NOMO-1 (cell line): ENCODE results near the gene HS6ST3.
"Not testable (repeated sequence)": the region's sequence is repeated elsewhere in the genome, so short reads cannot be mapped to it uniquely, and the experiment has no call there.

Experiments used
- DNase-seq, 2 experiments: peaks; one replicate each; lab custom pipeline; 2025; ENCODE audit not compliant: unreplicated experiment in 2 of 2; lab: John Stamatoyannopoulos, UW

Gene HS6ST3

DNA sequence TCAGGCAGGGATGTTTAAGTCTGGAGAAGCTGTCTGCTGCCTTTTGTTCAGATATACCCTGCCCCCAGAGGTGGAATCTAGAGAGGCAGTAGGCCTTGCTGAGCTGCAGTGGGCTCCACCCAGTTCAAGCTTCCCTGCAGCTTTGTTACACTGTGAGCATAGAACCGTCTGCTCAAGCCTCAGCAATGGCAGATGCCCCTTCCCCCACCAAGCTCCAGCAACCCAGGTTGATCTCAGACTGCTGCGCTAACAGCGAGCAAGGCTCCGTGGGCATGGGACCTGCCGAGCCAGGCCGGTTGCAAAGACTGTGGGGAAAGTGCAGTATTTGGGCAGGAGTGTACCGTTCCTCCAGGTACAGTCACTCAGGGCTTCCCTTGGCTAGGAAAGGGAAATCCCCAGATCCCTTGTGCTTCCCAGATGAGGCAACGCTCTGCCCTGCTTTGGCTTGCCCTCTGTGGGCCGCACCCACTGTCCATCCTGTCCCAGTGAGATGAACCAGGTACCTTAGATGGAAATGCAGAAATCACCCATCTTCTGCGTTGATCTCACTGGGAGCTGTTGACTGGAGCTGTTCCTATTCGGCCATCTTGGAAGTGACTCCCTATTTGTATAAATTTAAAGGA is 434.6 kb downstream of the HS6ST3 start:
- not testable (repeated sequence) for DNase-seq

DNA sequence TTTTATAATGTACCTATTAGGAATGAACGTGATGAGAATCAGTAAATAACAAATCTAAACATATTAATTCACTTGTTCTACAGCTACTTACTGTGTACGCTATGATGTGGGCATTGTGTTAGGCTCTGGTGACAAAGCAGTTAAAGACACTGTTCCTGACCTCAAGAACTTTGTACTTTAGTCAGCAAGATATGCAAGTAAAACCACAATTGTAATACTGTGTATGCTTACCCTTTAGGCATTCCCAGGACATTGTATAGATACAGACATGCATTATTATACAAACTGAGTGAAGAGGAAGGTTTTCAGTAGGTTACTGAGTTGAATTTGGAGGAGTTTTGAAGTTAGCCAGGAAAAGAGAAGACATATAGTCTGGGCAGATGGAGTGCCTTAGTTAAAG is 435.8 kb downstream of the HS6ST3 start:
- DNase-seq: no peak

DNA sequence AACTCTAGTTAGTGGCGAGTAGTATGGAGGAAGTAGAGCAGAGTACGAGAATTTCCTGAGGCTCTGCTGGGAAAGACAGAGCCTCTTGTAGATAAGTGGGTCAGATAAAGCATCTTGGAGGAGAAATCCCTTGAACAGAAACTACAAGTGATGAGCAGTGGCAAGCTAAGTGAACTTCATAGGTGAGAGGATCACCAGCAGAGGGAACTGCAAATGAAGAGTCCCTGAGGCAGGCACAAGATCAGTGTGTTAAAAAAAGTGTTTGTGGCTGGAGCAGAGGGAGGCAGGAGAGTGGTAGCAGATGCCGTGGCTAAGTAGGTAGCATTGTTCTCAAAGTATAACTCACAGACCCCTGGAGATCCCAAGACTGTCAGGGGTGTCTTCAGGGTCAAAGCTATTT is 437.6 kb downstream of the HS6ST3 start:
- no peak for DNase-seq

DNA sequence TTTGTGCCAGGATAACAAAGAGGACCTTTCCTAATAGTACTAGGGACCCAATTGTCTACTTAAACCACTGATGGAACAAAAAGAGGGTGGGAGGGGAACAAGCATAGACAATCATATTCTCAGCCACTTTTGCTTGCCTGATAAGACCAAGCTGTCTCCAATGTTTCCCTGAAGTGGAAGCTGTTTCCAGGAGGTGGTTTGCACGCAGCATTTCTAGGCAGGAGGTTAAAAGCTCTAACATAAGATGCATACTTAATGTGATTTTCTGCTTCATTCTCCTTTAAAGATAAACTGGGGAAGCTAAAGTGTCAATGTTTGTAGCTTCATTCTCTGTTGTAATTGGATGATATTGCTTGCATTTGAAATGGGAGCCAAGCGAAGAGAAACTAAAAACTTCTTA is 442.9 kb downstream of the HS6ST3 start:
- DNase-seq: no peak

DNA sequence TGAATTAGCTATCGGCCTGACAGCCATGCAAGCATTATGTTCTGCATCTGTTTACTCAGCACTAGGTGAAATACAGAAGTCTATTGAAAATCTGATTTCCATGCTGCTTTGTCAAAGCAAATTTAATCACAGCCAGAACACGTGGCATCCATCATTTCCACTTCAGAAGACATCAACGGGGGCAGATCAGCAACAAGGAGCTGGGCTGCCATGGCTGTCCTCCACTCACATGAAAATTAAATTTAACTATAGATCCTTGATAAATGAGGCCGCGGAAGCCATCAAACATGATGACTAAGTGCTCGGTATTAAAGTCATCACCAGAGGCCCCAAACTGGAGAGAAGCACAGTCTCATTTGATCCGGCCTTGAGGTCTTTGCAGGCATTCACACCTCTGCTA is 443.5 kb downstream of the HS6ST3 start:
- DNase-seq: no peak

DNA sequence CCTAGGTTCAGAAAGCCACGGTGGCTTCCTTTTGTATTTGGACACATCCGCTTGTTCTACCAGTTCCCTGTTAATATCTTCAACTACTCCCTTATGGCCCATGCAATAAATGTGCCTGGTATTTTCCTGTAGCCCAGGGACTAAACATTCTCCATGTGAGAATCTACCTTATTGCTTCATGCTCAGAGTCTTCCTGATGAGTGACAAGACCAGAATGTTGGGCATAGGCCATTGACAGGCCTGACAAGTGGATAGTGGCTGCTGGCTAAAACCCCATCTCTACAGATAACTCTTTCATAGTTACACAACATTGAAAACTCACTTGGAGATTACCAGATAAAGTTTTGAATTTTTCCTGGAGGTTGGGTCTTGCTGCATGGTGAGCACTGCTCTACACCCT is 449.9 kb downstream of the HS6ST3 start:
- no peak for DNase-seq

DNA sequence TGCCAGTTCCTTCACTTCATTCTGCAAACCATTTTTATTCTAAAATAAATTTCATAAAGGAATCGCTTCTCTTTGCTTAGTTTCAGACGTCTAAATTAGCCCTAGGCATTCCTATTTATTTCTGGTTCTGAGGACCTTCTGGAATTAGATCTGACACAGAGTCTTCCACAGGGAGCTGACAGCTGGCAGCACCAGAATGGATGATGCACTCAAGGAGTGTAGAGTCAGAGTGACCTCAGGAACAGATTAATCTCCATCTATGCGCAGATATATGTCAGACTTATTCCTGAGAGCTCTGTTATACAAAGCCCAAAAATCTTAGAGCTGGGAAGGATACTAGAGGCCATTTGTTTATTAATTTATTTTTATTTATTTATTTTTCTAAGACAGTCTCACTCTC is 450.8 kb downstream of the HS6ST3 start:
- no peak for DNase-seq

DNA sequence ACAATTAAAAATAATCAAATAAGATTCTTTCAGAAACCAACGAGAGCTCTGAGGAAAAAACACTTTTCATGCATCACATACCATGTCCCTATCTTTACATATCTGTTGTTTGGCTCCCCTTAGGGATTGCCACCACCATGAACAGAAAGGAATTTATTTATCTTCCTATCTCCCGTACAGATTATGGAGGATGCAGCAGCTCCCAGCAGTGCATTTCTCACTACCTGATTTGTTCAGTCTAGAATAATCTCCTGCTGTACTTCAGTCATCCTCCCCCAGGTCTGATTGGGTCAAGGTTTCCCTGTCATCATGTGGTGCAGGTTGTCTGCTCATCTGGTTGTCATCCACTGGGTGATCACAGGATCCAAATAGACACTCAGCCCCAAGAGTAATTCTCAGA is 453.1 kb downstream of the HS6ST3 start:
- DNase-seq: no peak

DNA sequence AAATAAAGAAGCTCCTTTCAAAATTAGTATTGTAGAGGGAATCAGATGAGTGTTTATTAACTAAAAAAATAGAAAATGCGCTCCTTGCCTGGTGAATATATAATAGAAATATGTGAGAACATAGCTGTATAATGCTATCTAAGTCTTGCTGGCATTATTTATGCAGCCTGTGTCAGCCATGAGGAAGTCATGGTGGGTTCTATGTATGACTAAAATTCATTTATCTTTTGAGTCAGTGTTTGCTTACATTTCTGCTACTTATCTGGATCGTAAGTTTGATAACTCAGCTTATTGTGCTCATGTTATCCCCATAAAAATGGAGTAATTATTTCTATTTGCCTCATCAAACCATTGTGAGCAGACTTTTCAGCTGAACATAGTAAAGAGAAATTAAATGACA is 455.1 kb downstream of the HS6ST3 start:
- DNase-seq: no peak

DNA sequence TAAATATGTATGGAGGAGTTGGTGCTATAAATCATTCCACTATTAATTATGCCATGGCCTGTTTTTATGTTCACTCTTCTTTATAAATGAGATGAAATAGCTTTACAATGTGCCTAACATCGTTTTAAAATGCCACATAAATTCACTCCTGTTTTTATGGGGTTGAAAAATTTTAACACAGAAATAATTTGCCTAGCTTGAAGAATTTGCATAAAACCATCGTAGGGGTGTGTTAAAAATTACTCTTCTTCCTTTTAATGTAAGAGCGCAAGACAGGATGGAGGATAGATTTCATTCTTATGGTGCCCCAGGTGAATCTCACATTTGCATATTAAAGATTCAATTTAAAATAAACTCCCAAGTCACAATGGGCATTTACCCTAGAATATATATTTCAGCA is 456.6 kb downstream of the HS6ST3 start:
- no peak for DNase-seq

DNA sequence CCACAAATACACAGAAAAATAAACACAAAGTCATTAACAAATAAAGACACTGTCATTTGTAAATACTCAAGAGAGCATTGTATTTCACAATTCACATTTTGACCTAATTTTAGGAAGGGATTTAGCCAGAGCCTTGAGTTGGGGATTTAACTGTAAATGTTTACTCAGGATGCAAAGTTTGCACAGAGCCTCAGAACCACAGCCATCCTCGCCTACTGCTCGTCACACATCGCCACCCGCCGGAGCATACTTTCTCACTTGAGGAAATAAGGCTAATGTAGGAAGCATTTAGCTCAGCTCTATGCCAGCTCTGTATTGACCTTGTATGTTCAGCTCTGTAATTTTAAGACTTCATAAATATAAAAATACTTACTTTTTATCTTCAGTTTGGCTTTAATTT is 461.6 kb downstream of the HS6ST3 start:
- DNase-seq: no peak

DNA sequence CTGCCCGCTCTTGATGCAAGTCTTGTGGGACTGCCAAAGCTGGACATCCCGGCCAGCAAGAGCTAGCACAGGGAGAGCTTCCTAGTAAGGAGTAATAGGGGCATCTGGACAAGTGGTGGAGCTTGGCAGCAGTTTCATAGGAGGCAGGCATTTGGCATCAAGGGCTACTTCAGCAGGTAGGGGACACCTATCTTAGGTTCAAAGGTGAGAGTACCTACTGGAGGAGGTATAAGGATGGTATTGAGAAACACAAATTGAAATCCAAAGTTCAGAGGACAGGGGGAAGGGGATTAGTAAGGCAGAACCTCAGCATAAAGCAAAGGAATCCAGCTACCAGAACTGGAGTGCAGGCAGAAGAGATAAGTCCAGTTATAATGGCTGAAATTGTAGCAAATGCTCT is 462.7 kb downstream of the HS6ST3 start:
- DNase-seq: no peak

DNA sequence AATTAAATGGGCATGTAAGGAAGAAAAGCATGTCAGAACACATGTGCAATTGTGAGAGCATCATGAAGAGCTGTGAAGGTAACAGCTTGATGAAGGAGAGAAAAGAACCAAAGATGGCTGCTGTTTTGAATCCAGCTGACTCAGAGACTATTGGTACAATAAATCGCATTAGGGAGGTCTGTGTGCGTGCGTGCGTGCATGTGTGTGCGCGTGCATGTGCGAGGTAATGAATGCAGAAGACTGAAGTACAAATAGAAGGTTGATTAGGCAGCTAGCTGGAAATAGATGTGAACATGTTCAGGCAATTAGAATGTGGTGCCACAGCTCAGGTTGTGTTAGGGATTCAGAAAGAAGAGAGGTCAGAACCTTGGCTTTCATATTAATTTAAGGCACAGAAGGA is 463.9 kb downstream of the HS6ST3 start:
- DNase-seq: no peak

DNA sequence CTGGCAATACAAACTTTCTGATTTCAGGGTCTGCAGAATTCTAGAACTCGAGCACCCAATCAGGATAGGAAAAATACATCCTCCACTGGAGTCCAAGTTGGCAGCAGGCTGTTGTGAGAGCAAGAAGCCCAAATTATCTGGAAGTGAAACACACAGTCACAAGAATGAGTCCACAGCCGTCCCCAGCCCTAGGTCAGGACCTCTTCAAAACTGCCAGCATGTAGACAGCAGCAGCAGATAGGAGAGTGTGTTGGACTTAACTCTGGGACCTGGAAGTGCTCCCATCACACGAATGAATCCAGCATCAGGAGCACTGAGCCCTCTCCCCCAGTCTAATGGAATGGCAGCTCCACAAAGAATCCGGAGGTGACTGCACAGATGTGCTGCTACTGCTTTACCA is 483.7 kb downstream of the HS6ST3 start:
- DNase-seq: no peak

DNA sequence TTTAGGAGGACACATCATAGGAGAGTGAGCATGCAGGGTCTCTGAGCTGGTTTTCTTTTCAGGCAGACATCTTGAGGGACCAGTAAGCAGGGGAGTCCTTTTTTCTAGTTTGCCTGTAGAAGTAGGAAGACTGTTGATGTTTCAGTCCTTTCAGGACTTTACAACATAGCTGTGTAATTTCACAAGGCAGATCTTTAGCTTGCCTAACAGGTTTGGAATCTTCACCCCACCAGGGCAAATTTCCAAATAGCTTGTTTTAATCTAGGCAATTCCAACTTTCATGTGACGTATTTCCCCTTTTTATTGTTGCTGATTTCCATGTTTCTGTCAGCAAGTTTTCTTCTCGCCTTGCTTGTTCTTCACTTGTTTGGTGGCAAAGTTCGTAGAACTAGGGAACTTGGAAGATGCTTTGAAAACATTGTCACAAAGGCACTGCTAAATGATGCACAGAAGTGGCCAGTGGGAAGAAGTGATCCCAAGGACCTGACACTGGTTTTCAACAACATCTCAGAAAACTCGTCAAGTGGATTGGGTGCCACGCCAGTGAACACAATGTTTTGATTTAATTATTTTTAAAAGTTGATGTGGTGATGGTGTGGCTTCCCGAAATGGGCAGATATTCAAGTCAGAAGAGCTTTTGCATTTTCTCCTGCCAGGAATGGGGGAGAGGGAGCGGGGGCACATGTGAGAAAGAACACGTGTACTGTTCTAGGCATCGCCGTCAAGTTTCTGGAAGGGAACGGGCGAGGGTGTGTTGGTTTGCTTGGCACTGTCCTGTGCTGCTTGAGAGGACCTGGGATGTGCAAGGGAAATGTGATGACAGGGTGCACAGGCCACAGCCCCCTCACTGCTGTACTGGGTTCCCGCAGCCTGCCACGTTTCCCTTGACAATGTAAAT is 485.8 kb downstream of the HS6ST3 start:
- no peak for DNase-seq

DNA sequence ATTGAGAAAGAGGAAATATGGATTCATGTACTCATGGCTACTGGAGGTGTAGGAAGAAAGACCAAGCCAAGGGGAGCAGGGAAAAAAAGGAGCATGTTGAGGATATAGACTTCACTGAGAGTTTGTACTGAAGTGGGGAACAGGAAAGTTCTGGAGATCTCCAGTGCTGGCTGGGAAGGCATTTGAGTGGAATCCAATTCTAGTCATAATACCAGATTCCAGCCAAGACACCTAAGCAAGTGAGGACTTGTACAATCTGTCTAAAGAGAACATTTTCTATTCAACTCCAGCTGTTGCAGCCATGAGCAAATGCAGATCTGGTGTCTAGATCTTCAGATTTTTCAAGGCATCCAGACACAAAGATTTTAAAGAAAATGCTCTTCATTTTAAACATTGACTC is 491.8 kb downstream of the HS6ST3 start:
- DNase-seq: no peak

DNA sequence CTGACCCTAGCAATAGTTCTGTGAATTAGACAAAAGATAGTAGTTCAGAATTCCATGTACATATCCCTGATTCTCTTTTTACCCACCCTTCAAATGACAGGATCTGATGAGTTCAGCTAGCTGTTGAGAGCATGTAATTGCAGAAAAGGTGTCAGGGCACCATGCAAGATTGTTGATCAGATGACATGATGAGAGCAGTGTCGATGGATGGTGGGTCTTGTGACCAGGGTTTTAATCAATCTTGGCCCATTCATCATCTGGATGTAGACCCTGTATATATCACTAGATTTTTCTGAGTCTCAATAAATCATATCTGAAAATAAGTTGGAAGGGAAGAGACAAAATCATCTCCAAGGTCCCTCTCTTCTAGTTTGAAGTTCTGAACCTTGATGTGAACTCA is 525.3 kb downstream of the HS6ST3 start:
- no peak for DNase-seq

DNA sequence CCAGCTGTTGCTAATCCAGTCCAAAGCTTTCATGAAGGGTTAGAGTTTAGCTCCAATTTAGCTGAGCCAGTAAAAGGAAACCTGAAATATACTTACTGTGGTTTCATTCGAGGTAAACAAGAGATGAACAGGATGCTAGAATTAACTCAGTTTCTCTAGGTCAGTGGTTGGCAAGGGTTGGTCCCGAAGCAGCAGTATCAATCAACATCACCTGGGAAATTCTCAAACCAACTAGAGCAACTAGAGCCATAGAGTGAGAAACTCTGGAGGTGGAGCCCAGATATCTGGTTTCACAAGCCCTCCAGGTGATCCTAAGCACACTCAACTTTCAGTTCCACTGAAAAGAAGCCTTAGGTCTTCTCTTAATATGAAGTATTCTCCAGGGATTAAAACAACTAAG is 527.6 kb downstream of the HS6ST3 start:
- DNase-seq: no peak

DNA sequence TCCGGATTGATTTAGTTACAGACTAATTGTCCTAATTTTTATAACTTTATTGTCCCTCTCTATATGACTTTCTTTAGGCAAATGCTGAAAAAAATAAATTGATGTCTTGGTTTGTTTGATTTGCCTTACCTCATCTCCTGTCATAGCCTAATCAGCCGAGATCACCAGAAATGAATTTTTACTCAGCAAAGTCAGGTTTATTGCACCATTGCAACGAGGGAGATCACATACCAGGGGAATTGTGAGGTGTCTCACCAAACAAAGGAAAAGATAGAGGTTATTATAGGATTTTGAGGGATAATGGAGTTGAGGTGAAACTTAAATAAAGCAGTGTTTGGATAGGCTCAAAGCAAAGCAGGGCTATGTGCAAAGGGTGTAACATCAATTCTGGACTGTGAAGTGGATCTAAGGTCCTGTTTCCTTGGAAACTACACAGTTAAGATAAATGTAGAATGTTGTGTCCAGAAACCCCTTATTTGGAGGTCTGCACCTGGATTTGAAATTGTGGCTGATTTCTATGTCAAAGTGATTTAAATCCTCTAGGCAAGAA is 531.8 kb downstream of the HS6ST3 start:
- no peak for DNase-seq

DNA sequence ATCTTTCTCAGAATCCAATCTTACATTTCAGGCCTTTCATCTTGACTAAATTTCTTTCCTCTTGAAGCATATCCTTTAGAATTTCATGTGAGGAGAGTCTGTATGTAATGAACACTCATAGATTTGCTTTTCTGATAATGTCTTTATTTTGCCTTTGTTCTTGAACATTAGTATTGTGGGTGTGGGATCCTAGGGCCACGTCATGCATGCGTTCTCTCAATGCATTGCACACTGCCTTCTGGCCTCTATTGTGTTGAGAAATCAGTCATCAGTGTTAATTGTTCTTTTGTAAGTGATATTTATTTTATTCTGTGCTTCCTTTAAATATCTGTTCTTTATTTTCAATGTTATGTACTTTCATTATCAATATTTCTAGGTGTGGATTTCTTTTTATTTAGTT is 539.4 kb downstream of the HS6ST3 start:
- DNase-seq: no peak

DNA sequence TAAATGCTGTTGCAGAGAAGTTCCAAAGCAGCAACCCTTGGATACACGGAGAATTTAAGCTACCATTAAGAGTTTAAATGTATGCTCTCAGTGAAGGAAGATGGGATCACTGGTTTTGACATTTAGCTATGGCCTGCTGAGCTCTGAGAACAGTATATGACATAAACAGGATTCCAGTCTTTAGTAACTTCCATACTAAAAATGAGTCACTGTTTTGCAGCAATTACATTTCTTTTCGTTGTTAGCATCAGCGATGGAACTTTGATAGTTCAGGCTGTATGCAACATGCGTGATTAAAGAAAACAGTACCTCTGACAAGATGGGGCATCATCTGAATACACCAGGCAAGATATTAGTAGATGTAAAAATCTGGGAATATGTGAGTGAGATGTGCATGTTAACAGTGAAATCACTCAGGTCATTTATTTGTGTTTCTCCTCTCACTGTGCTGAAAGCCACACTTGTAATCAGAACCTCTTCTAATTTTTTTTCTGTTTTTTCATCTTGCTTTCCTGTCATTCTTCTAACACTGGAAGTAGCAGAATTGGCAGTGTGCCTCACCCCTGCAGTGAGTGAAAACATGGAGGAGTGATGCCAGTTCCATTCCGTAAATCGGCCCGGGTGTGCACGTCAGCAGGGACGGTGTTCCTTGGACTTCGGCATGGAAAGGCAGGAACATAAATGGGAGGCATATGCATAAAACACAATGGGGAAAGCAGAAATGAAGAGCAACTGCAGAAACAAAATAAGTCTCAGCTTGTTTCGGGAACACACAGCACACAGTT is 542.8 kb downstream of the HS6ST3 start:
- DNase-seq: no peak
